ENCODE results near the gene RPS21.

DNA sequence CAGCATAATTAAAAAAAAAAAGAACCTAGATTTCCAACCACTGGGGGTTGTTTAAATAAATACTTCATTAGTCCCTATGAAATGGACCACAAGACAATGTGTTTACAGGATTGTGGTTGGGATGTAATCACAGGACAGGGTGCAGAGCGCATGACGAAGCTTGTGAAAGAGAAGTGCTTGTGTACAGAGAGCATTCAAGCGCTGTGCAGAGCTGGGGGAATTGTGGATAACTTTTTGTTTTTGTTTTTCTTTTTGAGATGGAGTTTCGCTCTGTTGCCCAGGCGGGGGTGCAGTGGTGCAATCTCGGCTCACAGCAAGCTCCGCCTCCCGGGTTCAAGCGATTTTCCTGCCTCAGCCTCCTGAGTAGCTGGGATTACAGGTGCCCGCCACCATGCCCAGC lies 42.1 kb upstream of the RPS21 start:
- TF ChIP-seq PTBP1 (IDR thresholded peaks at IDR 0.05; ENCODE audit: low read depth, low read length) (no peak), POU5F1 (IDR thresholded peaks at IDR 0.05; ENCODE audit: borderline replicate concordance, low read depth, low read length, partially characterized antibody) (no peak)
- TF ChIP-seq, protein P1, sequence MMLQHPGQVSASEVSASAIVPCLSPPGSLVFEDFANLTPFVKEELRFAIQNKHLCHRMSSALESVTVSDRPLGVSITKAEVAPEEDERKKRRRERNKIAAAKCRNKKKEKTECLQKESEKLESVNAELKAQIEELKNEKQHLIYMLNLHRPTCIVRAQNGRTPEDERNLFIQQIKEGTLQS (IDR thresholded peaks at IDR 0.05), result no peak
- TF ChIP-seq, protein P1 (CRISPR knock-in tag; conservative IDR thresholded peaks at IDR 0.05), result no peak
